ENCODE results near the gene KLHL30.
A peak's percentile ranks its signal among the peaks of the same experiment; 100 is the strongest.

Gene KLHL30

DNA sequence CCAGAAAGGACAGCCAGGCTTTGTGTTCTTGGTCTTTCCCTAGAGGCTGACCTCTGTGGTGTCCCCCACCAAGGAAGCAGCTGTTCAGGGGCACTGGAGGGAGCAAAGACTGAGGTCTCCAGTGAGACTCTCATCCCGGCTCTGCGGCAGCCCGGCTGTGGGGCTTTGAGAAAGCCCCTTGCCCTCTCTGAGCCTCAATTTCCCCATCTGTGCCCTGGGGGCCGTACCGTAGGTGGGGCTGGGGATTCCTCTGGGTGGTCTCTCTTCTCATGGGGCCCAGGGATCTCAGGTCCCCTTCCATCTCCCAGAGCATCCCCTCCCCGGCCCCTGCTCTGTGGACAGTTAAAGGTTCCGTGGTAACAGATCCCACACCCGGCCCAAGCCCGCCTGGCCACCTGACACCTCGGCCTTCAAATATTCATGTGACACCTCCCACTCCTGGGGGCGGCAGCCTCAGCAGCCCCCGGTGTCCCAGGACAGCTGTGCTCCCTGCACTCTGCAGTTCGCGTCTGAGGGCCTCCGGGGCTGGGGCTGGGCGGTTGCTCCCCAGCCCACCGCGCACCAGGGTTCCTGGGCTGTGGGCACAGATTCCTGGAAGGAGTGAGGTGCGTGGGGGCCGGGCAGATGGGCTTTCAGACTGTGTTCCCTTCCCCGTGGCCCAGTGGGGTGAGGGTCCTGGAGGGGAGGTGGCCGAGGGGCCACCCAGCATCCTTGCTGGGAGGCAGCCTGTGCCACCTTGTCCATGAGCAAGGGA is 15.1 kb upstream of the KLHL30 start:
- Mint-ChIP-seq H3K27ac (no peak overlapping the region), H3K4me1 (no peaks in the 10 kb centered on the region), H3K4me3 (no peak overlapping the region), H3K27me3 (no peaks in the 10 kb centered on the region), H3K9me3 (no peaks in the 10 kb centered on the region)
- ATAC-seq: peak; percentile 19
- DNase-seq: no peak

GRCh38 chr2:238123991-238124470 is 14.4 kb upstream of the KLHL30 start:
- H3K9me3 Mint-ChIP-seq: no peaks in the 10 kb centered on the region

DNA sequence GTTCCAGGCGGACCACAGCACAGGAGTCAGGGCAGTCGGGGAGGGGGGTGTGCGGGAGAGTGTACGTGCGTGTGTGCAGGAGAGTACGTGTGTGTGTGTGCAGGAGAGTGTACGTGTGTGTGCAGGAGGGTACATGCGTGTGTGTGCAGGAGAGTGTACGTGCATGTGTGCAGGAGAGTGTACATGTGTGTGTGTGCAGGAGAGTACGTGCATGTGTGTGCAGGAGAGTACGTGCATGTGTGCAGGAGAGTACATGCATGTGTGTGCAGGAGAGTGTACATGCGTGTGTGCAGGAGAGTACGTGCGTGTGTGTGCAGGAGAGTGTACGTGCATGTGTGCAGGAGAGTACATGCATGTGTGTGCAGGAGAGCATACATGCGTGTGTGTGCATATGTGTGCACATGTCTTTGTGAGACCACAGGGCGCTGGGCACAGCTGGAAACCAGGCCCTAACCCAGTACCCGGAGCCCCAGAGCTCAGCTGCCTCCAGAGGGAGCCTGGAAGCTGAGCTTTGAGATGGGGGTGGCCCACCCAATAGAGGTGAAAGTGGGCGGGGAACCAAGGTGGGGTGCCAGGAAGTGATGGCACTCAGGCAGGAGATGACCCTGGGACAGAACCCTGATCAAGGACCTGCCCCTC is 13.9 kb upstream of the KLHL30 start:
- no peaks in the 10 kb centered on the region for H3K4me1 Mint-ChIP-seq
- no peaks in the 10 kb centered on the region for H3K9me3 Mint-ChIP-seq
- H3K27ac Mint-ChIP-seq: no peak overlapping the region
- H3K4me3 Mint-ChIP-seq: no peak overlapping the region
- ATAC-seq: no peak
- no peak for DNase-seq
- H3K27me3 Mint-ChIP-seq: no peaks in the 10 kb centered on the region

More at GRCh38 chr2:238123991-238124470, 14.4 kb upstream of the KLHL30 start:
- Mint-ChIP-seq H3K27me3 (no peaks in the 10 kb centered on the region), H3K4me1 (no peaks in the 10 kb centered on the region), H3K4me3 (no peak overlapping the region), H3K27ac (no peak overlapping the region)
- DNase-seq (no peak), ATAC-seq (no peak)

GRCh38 chr2:238125127-238125885 is 13.2 kb upstream of the KLHL30 start:
- Mint-ChIP-seq H3K27me3 (no peaks in the 10 kb centered on the region), H3K9me3 (no peaks in the 10 kb centered on the region), H3K27ac (no peak overlapping the region), H3K4me1 (no peaks in the 10 kb centered on the region), H3K4me3 (no peak overlapping the region)
- ATAC-seq (no peak), DNase-seq (no peak)

- ATAC-seq (no peak), DNase-seq (no peak)
- Mint-ChIP-seq H3K4me1 (no peaks in the 10 kb centered on the region), H3K9me3 (no peaks in the 10 kb centered on the region), H3K27me3 (no peaks in the 10 kb centered on the region), H3K4me3 (no peak overlapping the region), H3K27ac (no peak overlapping the region)
Measured at GRCh38 chr2:238126338-238126737, 12.1 kb upstream of the KLHL30 start.

DNA sequence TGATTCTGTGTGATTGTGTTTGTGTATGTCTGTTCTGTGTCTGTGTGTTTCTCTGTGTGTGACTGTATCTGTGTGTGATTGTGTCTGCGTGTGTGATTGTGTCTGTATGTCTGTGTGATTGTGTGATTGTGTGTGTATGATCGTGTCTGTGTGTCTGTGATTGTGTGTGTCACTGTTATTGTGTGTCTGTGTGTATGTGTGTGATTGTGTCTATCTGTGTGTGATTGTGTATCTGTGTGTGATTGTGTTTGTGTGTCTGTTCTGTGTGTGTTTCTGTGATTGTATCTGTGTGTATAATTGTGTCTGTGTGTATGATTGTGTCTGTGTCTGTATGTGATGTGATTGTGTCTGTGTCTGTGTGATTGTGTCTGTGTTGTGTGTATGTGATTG is 11.7 kb upstream of the KLHL30 start:
- no peaks in the 10 kb centered on the region for H3K4me1 Mint-ChIP-seq
- ATAC-seq (no peak), DNase-seq (no peak)
- no peak overlapping the region for H3K27ac Mint-ChIP-seq
- no peaks in the 10 kb centered on the region for H3K9me3 Mint-ChIP-seq
- no peak overlapping the region for H3K4me3 Mint-ChIP-seq
- no peaks in the 10 kb centered on the region for H3K27me3 Mint-ChIP-seq

GRCh38 chr2:238127165-238128060 is 11.1 kb upstream of the KLHL30 start:
- H3K9me3 Mint-ChIP-seq: no peaks in the 10 kb centered on the region
- no peaks in the 10 kb centered on the region for H3K4me1 Mint-ChIP-seq
- ATAC-seq (no peak), DNase-seq (peak in 1 of 2 donors; percentile 33)
- peak overlapping the region in 1 of 2 donors; percentile 45 for H3K4me3 Mint-ChIP-seq
- H3K27me3 Mint-ChIP-seq: no peaks in the 10 kb centered on the region
- H3K27ac Mint-ChIP-seq: peak overlapping the region in 1 of 2 donors; percentile 5

DNA sequence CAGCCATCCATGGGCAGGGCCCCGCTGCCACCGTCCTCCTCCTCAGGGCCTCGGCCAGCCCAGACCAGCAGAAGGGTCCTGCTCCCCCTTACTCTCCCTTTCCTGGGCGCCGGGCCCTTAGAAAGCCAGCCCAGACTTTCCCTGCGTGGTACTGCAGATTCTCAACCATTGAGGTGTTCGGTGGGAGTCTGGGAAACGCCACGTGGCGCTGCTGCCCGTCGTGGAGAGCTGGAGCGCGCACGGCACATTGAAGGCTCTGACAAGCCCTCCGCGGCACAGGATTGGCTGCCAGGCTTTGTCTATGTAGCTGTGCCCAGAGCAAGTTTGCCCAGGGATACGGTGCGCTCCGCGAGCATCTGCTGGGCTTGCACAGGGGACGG is 10.4 kb upstream of the KLHL30 start:
- Mint-ChIP-seq H3K4me1 (no peaks in the 10 kb centered on the region), H3K4me3 (peak overlapping the region in 1 of 2 donors; percentile 45), H3K27ac (peak overlapping the region in 1 of 2 donors; percentile 5), H3K9me3 (no peaks in the 10 kb centered on the region), H3K27me3 (no peaks in the 10 kb centered on the region)
- ATAC-seq (no peak), DNase-seq (no peak)

DNA sequence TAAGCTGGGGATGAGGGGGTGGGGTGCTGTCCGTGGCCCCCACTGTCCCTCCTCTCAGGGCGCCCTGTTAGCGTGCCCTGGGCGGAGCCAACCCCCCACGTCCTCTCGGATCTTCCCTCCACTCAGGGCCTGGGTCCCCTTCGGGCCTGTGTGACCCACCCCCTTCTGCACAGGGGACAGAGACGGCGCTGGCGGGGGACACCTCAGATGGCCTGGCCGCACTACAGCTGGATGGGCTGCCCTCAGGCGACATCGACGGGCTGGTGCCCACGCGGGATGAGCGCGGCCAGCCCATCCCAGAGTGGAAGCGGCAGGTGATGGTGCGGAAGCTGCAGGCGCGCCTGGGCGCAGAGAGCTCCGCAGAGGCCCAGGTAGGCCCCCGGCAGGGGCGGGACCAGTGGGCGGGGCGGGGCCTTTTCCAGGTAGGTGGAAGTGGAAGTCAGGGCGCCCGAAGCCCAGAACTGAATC is 9.9 kb upstream of the KLHL30 start:
- no peaks in the 10 kb centered on the region for H3K4me1 Mint-ChIP-seq
- ATAC-seq: no peak
- no peaks in the 10 kb centered on the region for H3K27me3 Mint-ChIP-seq
- no peak overlapping the region for H3K27ac Mint-ChIP-seq
- no peak for DNase-seq
- H3K4me3 Mint-ChIP-seq: no peak overlapping the region
- no peaks in the 10 kb centered on the region for H3K9me3 Mint-ChIP-seq

- no peaks in the 10 kb centered on the region for H3K4me1 Mint-ChIP-seq
- no peaks in the 10 kb centered on the region for H3K27me3 Mint-ChIP-seq
- H3K9me3 Mint-ChIP-seq: no peaks in the 10 kb centered on the region
- no peak overlapping the region for H3K4me3 Mint-ChIP-seq
- ATAC-seq (no peak), DNase-seq (no peak)
- no peak overlapping the region for H3K27ac Mint-ChIP-seq
Measured at GRCh38 chr2:238129166-238130010, 9.1 kb upstream of the KLHL30 start.

GRCh38 chr2:238130111-238130695 is 8.3 kb upstream of the KLHL30 start:
- ATAC-seq: peak; percentile 27

DNA sequence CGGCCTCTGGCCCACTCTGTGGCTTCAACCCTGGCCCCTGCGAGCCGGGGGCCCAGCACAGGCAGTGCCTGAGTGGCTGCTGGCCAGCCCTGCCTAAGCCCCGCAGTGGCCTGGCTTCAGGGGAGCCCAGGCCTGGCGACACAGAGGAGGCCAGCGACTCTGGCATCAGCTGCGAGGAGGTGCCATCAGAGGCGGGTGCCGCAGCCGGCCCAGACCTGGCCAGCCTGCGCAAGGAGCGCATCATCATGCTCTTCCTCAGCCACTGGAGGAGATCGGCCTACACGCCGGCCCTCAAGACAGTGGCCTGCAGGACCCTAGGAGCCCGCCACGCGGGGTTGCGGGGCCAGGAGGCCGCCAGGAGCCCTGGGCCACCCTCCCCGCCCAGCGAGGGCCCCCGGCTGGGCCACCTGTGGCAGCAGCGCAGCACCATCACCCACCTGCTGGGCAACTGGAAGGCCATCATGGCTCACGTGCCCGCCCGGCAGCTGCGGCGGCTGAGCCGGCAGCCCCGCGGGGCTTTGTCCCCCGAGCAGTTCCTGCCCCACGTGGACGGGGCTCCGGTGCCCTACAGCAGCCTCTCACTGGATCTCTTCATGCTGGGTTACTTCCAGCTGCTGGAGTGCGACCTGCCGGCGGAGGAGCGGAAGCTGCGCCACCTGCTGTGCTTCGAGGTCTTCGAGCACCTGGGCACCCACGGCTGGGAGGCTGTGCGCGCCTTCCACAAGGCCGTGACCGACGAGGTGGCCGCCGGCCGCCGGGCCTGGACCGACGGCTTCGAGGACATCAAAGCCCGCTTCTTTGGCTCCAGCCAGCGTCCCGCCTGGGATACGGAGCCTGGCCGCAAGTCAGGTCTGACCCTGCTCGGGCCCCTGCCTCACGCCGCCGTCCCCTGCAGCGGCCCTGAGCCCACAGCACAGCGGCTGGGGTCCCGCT is 7.5 kb upstream of the KLHL30 start:
- no peak for DNase-seq
- no peaks in the 10 kb centered on the region for H3K4me1 Mint-ChIP-seq
- ATAC-seq: peak; percentile 33
- no peaks in the 10 kb centered on the region for H3K9me3 Mint-ChIP-seq
- no peaks in the 10 kb centered on the region for H3K27me3 Mint-ChIP-seq
- no peak overlapping the region for H3K4me3 Mint-ChIP-seq
- no peak overlapping the region for H3K27ac Mint-ChIP-seq

More at GRCh38 chr2:238130111-238130695, 8.3 kb upstream of the KLHL30 start:
- Mint-ChIP-seq H3K9me3 (no peaks in the 10 kb centered on the region), H3K27ac (no peak overlapping the region), H3K27me3 (no peaks in the 10 kb centered on the region), H3K4me3 (no peak overlapping the region), H3K4me1 (no peaks in the 10 kb centered on the region)
- no peak for DNase-seq

DNA sequence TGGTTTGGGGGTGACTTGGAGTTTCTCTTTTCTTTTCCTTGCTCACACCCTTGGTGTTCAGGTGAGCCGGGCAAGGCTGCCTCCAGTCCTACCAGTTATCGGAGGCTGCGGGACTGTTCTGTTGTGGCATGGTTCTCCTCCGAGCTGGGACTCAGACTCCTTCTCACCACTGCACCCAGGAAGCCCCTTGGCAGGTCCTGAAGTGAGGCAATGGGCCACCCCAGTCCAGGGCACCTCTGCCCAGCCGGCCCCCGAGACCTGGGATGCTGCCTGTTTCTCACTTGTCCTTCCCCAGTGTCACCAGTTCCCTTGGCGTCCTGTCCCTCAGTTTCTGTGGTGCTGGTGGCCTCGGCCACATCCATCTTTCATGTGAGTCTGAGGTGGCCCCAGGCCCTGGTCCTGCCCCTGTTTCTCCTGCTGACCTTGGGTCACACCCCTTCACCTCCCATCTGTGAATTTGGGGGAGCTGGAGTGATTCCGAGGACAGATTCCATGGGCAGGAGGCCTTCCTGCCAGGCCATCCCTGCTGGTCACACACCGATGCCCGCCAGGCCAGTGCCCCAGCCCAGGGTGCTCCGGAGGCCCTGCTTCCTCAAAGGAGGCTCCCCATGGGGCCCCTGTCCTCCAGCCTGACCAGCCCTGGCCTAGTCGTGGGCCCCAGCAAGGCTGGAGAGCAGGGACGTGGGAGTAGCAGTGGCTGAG is 6.6 kb upstream of the KLHL30 start:
- Mint-ChIP-seq H3K4me3 (no peak overlapping the region), H3K9me3 (no peaks in the 10 kb centered on the region), H3K27ac (no peak overlapping the region), H3K27me3 (no peaks in the 10 kb centered on the region), H3K4me1 (no peaks in the 10 kb centered on the region)
- ATAC-seq: no peak
- DNase-seq: no peak
